WTC11 (cell line): Measurements from ENCODE around the gene GRIK2.

Source experiments
- ELF4 ChIP-seq: sonication (generic); formaldehyde crosslinking; IDR thresholded peaks from 2 replicates; pipeline ENCODE4 v1.8.1; 2022; ENCODE audit warnings: low read depth, mild to moderate bottlenecking, moderate library complexity, missing genetic modification reagents
- ESRRA ChIP-seq: sonication (generic); formaldehyde crosslinking; IDR thresholded peaks from 2 replicates; pipeline ENCODE4 v1.8.1; 2022; ENCODE audit warnings: mild to moderate bottlenecking, missing genetic modification reagents, borderline replicate concordance
- ETV6 ChIP-seq: sonication (generic); formaldehyde crosslinking; IDR thresholded peaks from 2 replicates; pipeline ENCODE4 v1.8.1; 2022; ENCODE audit warnings: mild to moderate bottlenecking, missing genetic modification reagents
- FOXJ3 ChIP-seq: sonication (generic); formaldehyde crosslinking; IDR thresholded peaks from 2 replicates; pipeline ENCODE4 v1.9.0; 2021; ENCODE audit warnings: missing genetic modification reagents, mild to moderate bottlenecking, borderline replicate concordance
- IRF2 ChIP-seq: sonication (generic); formaldehyde crosslinking; IDR thresholded peaks from 2 replicates; pipeline ENCODE4 v1.8.0; 2022; ENCODE audit warnings: low read depth, missing genetic modification reagents, borderline replicate concordance
- NFYB ChIP-seq: sonication (generic); formaldehyde crosslinking; conservative IDR thresholded peaks from 2 replicates; pipeline ENCODE4 v1.8.0; 2022; ENCODE audit warnings: low read depth, missing genetic modification reagents
- SP1 ChIP-seq: sonication (generic); formaldehyde crosslinking; conservative IDR thresholded peaks from 2 replicates; pipeline ENCODE4 v1.8.1; 2022; ENCODE audit warnings: missing genetic modification reagents
- ZNF121 ChIP-seq: sonication (generic); formaldehyde crosslinking; IDR thresholded peaks from 2 replicates; pipeline ENCODE4 v1.8.0; 2023; ENCODE audit warnings: missing genetic modification reagents
- TF ChIP-seq, protein P1 (sequence below): fragments of 200-600 bp; IDR thresholded peaks from 2 replicates; pipeline ENCODE4 v1.8.0; 2022; ENCODE audit warnings: antibody characterized with exemption
- TF ChIP-seq, protein P2 (sequence below): sonication (generic); formaldehyde crosslinking; IDR thresholded peaks from 2 replicates; pipeline ENCODE4 v1.8.0; 2022; ENCODE audit warnings: mild to moderate bottlenecking, missing genetic modification reagents
- TF ChIP-seq, protein P3 (sequence below): sonication (generic); formaldehyde crosslinking; IDR thresholded peaks from 2 replicates; pipeline ENCODE4 v1.8.0; 2022; ENCODE audit warnings: mild to moderate bottlenecking, missing genetic modification reagents

DNA sequence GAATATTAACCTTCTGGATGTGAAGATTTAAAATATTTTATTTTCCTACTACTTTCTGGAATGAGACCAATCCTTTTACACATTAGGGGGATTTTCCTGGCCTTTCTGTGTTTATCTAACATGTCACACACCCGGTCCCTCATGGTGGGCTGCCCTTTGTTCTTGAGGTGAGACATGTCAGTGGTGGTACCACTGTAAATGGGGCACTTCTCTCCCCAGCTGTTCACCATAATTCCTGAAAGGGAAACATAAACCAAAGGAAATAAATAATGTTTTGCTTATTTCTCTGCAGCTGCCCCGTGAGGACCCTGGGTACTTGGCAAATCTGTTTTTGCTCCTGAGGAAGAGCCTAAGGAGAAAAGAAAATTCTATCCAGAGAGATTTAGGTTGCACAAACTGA, 41.1 kb downstream of the GRIK2 start:
- TF ChIP-seq NFYB (CRISPR knock-in tag) (no peak), ESRRA (no peak), ETV6 (CRISPR knock-in tag) (no peak), ELF4 (CRISPR knock-in tag) (no peak), SP1 (no peak), FOXJ3 (CRISPR knock-in tag) (no peak), ZNF121 (CRISPR knock-in tag) (no peak), IRF2 (no peak)
- TF ChIP-seq, protein P1, sequence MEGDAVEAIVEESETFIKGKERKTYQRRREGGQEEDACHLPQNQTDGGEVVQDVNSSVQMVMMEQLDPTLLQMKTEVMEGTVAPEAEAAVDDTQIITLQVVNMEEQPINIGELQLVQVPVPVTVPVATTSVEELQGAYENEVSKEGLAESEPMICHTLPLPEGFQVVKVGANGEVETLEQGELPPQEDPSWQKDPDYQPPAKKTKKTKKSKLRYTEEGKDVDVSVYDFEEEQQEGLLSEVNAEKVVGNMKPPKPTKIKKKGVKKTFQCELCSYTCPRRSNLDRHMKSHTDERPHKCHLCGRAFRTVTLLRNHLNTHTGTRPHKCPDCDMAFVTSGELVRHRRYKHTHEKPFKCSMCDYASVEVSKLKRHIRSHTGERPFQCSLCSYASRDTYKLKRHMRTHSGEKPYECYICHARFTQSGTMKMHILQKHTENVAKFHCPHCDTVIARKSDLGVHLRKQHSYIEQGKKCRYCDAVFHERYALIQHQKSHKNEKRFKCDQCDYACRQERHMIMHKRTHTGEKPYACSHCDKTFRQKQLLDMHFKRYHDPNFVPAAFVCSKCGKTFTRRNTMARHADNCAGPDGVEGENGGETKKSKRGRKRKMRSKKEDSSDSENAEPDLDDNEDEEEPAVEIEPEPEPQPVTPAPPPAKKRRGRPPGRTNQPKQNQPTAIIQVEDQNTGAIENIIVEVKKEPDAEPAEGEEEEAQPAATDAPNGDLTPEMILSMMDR, result no peak
- TF ChIP-seq, protein P2, sequence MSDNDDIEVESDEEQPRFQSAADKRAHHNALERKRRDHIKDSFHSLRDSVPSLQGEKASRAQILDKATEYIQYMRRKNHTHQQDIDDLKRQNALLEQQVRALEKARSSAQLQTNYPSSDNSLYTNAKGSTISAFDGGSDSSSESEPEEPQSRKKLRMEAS (CRISPR knock-in tag), result no peak
- TF ChIP-seq, protein P3, sequence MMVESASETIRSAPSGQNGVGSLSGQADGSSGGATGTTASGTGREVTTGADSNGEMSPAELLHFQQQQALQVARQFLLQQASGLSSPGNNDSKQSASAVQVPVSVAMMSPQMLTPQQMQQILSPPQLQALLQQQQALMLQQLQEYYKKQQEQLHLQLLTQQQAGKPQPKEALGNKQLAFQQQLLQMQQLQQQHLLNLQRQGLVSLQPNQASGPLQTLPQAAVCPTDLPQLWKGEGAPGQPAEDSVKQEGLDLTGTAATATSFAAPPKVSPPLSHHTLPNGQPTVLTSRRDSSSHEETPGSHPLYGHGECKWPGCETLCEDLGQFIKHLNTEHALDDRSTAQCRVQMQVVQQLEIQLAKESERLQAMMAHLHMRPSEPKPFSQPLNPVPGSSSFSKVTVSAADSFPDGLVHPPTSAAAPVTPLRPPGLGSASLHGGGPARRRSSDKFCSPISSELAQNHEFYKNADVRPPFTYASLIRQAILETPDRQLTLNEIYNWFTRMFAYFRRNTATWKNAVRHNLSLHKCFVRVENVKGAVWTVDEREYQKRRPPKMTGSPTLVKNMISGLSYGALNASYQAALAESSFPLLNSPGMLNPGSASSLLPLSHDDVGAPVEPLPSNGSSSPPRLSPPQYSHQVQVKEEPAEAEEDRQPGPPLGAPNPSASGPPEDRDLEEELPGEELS (CRISPR knock-in tag), result no peak
